ENCODE data around the gene LRRC2.
"Not testable (repeated sequence)": the region's sequence is repeated elsewhere in the genome, so short reads cannot be mapped to it uniquely, and the experiment has no call there.

The LRRC2 gene, protein sequence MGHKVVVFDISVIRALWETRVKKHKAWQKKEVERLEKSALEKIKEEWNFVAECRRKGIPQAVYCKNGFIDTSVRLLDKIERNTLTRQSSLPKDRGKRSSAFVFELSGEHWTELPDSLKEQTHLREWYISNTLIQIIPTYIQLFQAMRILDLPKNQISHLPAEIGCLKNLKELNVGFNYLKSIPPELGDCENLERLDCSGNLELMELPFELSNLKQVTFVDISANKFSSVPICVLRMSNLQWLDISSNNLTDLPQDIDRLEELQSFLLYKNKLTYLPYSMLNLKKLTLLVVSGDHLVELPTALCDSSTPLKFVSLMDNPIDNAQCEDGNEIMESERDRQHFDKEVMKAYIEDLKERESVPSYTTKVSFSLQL

DNA sequence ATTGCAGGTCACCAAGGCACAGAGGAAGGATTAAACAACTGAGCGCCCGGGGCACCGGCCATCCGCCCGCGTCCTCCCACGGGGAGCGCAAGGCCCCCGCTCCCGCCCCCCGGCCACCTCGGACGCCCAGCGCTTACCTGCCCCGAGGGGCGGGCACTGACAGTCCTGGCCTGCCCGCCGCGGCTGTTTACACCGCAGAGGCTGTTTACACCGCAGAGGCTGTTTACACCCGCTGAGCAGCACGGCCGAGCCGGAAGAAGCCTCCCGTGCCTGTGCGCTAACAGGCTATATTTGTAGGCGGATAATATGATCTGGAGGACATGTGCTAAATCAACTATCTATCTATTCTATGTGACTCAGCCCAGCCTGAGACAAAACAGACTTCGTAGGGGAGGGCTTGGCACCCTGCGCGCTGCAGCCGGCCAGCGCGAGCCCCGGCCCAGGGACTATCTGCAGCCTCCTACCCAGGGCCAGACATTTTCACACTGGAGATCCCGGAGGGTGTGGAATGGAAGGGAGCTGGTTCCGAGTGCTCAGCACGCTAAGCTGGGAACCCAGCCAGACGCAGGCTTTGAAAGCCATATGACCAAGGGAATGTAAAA is at the start of gene LRRC2:
Gene LRRC2, minus strand, starts transcription at position 263 of the 602 bp plus-strand sequence. CDS start 14,711 bp downstream, outside the sequence.
- no peak for DNase-seq

DNA sequence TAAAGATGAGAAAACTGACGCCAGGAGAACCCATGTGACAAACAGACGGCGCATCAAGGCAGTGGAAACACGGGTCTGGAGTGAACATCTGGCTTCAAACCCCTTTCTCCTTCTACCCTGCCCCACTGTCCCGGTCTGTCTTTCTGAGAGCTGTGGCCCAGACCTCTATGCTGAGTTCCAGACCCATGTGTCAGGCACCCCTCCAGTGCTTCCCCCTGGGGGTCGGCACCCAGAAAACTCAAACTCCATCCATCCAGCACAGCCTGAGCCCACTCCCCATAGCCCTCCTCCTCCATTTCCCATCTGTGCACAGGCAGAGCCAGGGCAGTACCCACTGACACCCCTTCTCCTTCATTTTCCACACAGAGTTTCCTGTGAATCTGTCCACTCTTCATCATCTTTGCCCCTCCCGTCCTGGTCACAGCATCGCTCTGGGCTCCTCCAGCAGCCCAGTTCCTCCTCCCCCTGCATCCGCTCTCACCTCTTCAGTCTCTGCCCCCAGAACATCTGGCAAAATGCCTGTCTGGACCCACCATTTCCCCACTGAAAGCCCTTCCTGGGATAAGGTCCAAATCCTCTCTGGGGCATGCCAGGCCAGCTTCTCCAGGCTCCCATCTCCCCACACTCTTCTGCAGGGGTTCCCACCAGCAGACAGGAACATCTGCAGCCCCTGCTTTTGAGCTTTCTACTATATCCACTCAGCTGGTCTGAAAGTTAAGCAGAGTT is 49.1 kb upstream of the LRRC2 start:
- DNase-seq, result no peak

DNA sequence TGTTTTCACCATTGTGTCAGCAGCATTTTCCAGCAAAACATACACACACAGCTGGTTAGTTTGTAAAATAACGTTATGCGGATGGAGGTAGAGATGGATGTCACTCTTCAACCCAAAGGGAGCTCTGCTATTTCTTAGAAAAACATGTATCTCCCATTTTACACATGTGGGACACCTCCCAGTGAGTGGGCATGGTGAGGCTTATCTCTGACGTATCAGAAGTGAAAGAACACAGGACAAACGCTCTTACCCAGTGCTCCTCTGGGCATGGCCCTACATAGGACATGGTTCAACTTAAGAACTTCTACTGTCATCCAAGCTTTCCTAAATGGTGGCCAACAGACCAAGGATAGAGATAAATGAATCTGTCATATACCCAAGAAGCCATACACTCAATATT is 48.3 kb upstream of the LRRC2 start:
- no peak for DNase-seq

DNA sequence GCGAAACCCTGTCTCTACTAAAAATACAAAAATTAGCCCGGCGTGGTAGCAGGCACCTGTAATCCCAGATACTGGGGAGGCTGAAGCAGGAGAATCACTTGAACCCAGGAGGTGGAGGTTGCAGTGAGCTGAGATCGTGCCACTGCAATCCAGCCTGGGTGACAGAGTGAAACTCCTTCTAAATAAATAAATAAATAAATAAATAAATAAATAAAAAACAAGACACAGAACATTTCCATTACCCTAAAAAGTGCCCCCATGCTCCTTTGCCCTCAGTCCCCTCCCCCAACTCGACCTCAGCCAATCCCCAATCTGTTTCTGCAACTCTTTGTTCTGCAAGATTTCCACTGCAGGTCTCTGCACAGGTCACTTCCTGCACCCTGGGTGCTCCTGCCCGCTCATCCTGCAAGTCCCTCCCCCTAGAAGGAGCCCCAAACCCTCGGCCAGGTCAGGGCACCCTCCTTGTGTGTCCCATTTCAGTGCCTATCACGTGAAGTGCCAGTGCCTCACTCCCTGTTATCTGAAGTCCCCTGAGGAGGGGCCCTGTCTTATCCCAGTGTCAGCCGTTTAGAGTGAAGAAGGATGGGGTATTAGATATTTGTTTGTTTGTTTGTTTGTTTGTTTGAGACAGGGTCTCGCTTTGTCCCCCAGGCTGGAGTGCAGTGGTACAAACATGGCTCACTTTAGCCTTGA is 47.4 kb upstream of the LRRC2 start:
- DNase-seq, result no peak

DNA sequence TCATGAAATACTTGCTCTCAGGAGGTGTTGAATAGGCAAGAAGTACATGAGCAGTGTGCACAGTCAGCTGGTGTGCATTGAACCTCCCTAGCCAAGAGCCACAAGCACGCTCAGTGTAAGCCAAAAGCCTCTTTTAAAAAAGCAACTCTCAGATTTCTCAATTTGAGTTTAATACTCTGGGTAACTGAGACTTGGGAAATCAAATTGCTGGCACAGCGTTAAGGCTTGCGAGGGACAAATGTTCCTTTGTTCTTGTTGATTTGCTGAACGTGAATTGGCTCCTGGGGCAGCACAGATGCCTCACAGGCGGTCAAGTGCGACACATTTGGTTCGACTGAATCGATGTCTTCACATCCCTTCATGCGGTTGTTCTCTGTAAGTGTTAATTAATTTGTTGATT is 46.2 kb upstream of the LRRC2 start, which contains the start of gene FAM240A:
Gene FAM240A, plus strand, starts transcription at position 202 of the 400 bp plus-strand sequence. Its CDS starts 159 bp downstream, at position 361.
- DNase-seq, result no peak

DNA sequence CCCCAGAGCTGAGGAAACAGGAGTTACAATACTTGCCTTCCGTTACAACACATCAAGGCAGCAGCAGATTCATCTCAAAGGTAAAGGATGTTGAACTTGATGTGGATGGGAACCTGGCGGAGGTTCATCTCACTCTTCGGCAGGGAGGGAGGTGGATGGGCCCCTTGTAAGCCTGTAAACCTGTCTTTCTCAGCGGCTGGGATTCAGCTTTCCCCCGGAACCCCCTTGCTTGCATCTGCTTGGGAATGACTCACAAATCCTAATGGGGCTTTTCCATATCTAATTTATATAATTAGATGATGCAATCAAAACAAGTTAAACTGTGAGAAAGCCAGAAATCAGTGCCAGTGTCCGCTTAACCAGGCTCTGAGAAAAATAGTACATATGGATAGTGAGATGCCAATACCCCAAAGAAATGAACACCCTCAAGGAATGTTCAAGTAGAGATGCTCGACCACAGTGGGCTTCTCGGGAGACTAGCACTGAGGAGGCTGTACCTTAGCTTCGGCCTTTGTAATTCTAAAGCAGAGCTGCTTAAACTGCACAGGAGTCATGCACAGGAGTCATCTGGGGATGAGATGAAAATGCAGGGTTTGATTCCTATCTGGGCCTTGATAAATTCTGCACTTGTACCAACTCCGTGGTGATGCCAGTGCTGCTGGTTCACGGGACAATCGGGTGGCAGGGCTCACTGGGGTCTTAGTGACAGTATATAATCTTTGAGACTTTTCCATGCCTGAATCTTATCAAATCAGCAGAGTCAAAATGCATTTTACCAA is 44.0 kb upstream of the LRRC2 start:
- no peak for DNase-seq

DNA sequence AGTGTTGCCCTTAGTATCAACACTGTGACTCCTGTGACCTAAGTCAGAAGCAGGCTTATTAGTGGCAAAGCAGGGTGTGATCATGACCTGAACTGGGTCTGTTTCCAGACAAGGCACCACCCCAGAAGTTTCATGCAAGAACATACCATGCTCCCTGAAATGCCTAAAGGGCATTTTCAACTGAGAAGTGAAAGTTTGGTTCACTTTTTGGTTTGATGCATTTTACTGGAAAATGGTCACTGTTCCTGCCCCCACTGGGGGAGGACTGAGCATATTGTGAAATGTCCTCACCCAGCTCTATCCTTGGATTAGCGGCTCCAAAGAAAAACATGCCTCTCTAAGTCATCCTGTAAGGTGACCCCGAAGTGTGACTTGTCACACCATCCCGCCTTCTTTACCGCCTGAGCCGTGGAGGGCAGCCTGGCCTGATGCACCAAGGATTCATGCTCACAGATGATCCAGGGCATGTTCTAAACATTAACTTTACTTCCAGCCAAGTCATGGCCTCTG is 43.2 kb upstream of the LRRC2 start:
- peak; percentile 17 for DNase-seq

DNA sequence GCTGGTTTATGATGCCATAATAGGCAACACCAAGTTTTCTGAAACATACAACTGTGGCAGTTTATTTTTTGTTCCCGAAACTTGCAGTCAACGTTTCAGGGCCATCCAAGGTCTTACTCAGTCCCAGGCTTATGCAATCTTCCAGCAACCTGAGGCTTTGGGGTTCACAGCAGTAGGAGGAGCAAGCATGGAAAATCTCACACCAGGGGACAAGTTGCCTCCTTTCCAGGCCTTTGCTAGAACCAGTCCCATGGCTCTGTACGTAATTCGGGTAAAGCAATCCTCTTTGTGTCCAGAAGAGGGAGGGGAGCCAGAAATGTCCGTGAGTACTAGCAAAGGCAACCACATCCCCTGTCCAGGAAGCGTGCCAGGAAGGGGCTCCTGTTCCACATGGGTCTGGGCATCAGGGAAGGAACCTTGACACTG is 41.5 kb upstream of the LRRC2 start:
- no peak for DNase-seq

DNA sequence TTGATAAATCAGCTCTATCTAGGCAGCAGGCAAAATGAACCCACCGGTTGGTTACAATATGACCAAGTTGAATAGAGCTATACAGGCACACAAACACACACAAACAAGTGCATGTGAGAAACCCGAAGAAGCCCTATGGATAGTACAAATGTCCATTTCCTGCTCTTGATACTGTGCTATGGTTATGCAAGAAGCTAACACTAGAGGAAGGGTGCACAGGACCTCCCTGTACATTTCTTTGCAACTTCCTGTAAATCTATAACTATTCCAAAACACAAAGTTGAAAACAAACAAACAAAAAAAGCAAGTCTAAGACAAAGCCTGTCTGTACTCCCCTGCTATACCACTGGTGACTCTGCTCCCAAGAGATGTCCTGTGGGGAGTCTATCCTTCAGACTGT is 38.0 kb upstream of the LRRC2 start:
- DNase-seq, result no peak

DNA sequence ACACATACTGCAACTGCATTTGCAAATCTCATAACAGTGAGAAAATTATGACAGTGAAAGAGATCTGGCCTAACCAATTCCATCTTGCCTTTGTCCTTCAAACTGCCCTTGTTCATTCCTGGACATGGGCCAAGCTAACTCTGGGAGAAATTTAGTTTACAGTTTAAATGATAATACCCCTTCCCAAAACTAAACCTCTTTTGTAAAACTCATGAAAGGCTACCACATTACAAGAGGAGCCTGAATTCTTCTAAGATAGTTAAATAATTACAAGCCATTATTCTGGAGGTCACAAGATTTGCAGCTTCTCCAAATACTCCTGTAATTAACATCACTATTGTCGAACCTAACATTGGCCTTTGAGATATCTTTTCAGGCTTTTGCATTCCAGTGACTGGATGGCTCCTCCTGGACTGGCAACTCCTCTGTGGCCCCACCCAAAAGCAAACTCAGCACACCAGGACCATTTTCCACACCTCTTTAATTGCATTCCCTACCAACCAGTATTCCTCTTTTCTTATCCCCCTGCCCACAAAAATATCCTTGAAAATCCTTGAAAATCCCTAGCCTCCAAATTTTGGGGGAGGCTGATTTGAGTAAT is 37.4 kb upstream of the LRRC2 start:
- DNase-seq, result no peak

DNA sequence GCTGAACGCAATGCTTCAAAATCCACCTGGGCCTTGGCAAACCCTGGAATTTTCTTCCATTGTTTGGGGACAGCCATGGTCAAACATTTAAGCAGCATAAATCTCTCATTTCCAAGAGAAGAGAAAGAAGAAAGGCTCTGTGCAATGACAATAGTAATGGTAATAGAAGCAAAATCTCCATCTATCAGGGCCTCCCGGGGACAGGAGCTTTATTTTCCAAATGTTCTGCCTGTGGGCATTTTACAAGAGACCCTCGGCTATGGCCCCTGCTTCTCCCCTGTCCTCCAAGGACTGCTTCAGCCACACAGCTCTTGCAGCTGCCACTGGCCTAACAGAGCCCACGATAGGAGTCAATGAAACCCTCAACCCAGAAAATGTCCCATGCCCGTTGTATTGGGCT is 33.5 kb upstream of the LRRC2 start:
- no peak for DNase-seq

DNA sequence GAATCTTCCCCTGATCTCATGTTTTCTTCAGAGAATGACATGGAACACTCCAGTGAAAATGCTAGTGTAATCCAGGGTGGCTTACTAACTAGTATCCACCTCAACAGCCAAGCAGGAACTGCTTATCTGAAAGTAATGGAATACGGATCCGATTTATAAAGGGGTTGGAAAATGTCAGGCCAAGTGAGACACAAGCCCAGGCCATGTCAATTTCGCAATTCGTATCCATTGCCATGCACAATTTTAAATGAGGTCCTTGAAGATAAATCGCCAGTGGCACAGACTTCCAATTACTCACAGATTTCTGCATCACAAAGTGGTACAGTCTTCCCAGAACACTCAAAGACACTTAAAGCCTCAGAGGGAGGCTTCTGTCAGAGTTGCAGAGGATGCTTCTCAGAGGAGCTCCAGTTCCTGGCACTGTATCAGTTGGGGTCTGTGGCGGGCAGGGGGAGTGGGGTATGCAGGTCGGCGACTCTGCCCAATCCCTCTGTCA is 29.8 kb upstream of the LRRC2 start:
- DNase-seq, result no peak

DNA sequence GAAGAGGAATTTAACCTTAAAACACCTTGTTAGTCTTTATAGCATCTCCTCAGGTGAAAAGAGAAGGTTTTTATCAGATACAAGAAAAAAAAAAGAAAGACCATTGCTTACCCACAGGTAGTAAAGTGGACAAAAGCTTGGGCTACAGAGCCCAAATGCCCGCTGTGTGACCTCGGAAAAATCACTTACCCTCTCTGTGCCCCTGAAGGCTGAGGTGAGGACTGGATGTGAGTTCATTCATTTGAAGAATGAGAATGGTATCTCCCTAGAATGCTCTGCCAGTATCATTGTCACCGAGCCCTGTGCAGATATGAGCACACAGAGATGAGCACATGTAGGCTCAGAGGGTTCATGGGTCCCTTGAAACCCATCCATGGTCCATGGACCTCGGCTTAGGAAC is 28.6 kb upstream of the LRRC2 start:
- no peak for DNase-seq

DNA sequence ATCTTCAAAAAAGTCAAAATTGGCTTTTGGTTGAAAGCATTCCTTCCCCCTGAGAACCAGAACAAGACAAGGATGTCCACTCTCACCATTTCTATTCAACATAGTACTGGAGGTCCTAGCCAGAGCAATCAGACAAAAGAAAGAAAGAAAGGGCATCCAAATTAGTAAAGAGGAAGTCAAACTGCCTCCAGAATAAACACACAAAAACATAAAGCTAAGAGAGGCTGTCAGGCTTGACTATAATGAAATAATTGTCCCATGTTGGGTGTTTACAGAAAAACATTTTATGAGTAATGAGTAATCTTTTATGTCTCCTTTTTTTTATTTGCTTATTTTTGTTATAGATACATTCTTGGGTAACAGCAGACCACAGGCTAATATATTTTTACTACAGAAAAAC is 27.9 kb upstream of the LRRC2 start:
- DNase-seq, result no peak

DNA sequence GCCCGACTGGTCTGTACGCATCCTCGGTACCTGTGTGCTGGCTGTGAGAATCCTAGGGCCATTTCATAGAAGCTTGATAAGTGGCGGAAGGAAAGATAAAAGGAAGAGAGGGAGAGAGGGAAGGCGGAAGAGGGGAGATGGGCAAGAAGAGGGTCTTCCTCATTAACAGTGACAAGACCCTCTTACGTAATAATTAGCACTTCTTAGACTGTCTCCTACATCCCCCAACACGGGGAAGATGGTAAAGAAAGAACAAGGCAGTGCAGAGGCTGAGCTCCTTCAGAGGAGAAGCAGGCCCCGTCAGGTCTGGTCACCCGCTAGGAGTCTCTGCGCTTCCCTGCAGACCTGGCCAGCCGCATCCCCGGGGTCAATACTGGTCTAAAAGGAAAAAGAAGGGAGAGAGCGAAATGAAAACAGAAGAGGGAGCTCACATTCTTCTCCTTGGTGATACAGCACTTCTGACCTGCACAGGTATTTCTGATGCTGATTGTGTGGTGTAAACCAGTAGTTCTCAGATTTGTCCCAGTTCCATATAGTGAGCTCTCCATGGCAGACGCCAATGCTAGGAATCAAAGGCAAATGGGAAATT is 27.3 kb upstream of the LRRC2 start:
- DNase-seq, result no peak

DNA sequence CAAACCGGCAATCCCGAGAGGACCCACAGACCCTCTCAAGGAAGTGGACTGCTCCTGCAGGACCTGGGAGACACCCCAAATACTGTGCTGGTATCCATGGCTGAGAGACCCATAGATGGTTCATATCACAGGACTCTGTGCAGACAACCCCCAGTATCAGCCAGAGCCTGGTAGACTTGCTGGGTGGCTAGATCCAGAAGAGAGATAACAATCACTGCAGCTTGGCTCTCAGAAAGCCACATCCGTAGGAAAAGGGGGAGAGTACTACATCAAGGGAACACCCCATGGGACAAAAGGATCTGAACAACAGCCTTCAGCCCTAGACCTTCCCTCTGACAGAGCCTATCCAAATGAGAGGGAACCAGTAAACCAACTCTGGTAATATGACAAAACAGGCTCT is 21.2 kb upstream of the LRRC2 start:
- not testable (repeated sequence) for DNase-seq

DNA sequence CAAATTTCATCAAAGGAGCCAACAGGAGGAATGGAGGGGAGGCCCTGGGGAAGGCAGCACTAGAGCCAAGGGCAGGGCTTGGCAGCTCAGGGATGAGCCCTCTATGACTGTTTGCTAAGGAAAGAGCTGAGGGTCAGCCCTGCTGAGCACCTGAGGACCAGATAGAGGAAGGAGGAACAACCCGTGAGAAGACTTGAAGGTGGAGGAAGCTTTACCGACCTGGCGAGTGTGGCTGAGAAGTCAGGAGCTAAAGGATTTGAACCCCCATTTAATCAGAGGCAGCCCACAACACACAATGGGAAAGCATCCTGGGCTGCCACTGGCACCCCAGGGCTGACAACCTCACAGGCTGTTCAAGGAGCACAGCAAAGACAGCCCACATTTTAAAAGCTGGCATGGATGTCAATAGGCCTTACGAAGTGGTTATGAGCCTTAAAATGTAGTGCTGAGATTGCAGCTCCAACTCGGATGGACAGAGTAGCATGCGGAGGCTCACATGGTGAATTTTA is 20.7 kb upstream of the LRRC2 start:
- no peak for DNase-seq

DNA sequence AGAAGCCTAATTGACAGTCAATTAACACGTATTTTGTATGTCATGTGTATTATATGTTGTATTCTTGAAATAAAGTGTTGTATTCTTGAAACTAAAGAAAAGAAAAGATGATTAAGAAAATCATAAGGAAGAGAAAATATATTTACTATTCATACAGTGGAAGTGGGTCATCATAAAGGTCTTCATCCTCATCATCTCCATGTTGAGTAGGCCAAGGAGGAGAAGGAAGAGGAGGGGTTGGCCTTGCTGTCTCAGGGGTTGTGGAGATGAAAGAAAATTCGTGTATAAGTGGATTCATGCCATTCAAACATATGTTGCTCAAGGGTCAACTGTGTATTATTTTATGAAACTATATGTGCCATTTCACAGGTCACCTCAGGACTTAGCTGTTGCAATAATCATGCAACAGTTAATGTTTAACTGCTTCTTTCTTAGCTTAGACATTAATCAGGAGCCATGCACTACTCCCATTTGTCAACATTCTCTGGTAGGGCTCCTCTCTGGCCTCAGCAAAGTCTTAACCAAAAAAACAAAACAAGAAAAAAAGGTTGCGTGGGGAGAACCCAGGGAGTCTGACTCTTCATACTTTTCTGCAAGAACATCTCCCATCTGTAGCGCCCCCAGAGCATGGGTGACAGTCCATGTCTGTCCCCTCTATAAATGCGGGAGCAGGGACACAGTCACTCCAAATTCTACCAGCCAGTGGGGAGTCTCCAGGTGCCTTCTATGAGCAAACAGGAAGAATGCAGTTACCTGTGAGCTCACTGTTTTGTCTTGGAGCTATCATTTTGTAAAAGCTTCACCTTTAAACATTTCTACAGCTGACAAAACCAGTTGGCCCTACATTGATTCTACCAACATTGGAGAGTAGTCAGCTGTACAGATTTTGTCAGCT is 19.9 kb upstream of the LRRC2 start:
- no peak for DNase-seq

DNA sequence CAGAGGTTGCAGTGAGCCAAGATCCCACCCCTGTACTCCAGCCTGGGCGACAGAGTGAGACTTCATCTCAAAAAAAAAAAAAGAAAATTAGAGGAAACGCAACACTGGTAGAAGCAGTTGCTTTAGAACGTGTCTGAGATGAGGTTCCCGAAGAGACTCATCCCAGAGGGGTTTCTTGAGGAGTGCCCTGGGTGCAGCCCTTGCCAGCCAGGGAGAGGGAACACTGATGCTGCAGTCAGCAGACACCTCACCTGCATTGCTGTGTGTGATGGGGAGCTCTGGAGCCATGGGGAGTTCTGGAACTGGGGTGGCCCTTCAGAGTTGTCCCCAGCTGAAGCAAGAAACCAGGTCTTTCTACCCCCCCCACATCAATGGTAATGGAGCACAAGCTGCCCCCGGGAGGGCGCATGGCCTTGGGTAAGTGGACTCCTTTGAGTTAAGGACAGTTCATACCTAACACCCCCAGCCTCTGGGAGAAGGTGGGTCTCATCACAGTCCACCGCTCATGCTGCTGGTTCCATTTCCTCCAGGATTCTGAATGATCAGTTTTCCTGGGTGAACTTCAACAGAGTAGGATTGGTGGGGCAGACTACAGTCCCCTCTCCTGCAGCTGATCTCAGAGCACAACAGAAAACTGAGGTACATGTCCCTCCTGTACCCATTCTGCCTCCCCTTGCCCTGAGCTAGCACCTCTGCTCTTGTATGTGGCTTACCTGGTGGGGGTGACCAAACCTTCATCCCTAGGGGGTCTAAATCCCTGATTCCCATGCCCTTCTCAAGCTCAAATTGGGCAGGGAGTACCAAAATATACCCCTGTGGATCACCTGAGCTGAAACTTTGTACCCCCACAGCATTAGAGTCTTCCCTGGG is 18.7 kb upstream of the LRRC2 start:
- DNase-seq, result no peak
